Inferior parietal cortex (tissue), 1 donor: ENCODE results near the gene VWA8.
A peak's percentile ranks its signal among the peaks of the same experiment; 100 is the strongest.
"Not testable (repeated sequence)": the region's sequence is repeated elsewhere in the genome, so short reads cannot be mapped to it uniquely, and the experiment has no call there.

Experiments used
- DNase-seq: peaks from one replicate; pipeline ENCODE4 v3.0.0-alpha.2; 2016; ENCODE audit errors: extremely low spot score

Gene VWA8

GRCh38 chr13:41557719-41558118 is 403.2 kb downstream of the VWA8 start:
- no peak for DNase-seq

- DNase-seq, result no peak
These were observed 406.1 kb downstream of the VWA8 start for GRCh38 chr13:41554626-41555386.

- DNase-seq, result no peak
These were observed 406.7 kb downstream of the VWA8 start for GRCh38 chr13:41554180-41554579.

- no peak for DNase-seq
These were observed 408.9 kb downstream of the VWA8 start for GRCh38 chr13:41552031-41552430.

- no peak for DNase-seq
These were observed 410.6 kb downstream of the VWA8 start for GRCh38 chr13:41550276-41550675.

GRCh38 chr13:41549491-41549890 is 411.4 kb downstream of the VWA8 start:
- DNase-seq, result no peak

GRCh38 chr13:41548910-41549309 is 412.0 kb downstream of the VWA8 start:
- DNase-seq, result no peak

- no peak for DNase-seq
These were observed 412.9 kb downstream of the VWA8 start for GRCh38 chr13:41548031-41548430.

- peak; percentile 85 for DNase-seq
These were observed 413.5 kb downstream of the VWA8 start for GRCh38 chr13:41547251-41548000.

GRCh38 chr13:41546372-41547190 is 414.3 kb downstream of the VWA8 start:
- no peak for DNase-seq

- DNase-seq, result no peak
These were observed 415.5 kb downstream of the VWA8 start for GRCh38 chr13:41545432-41545707.

GRCh38 chr13:41543664-41544300 is 417.1 kb downstream of the VWA8 start:
- DNase-seq, result no peak

- DNase-seq, result not testable (repeated sequence)
These were observed 418.1 kb downstream of the VWA8 start for GRCh38 chr13:41542799-41543198.

- DNase-seq, result no peak
These were observed 418.6 kb downstream of the VWA8 start for GRCh38 chr13:41542281-41542680.

- DNase-seq, result no peak
These were observed 419.6 kb downstream of the VWA8 start for GRCh38 chr13:41541142-41541938.

- not testable (repeated sequence) for DNase-seq
These were observed 420.7 kb downstream of the VWA8 start for GRCh38 chr13:41540240-41540639.

- DNase-seq, result no peak
These were observed 427.4 kb downstream of the VWA8 start for GRCh38 chr13:41533266-41534052.

GRCh38 chr13:41528021-41528420 is 432.9 kb downstream of the VWA8 start:
- no peak for DNase-seq

- no peak for DNase-seq
These were observed 440.0 kb downstream of the VWA8 start for GRCh38 chr13:41520660-41521630.
